ENCODE data around the gene EFNA5.
"Not testable (repeated sequence)": the region's sequence is repeated elsewhere in the genome, so short reads cannot be mapped to it uniquely, and the experiment has no call there.

Gene EFNA5

GRCh38 chr5:107451827-107452226 lies 218.9 kb downstream of the EFNA5 start:
- not testable (repeated sequence) for DNase-seq

GRCh38 chr5:107451028-107451427 lies 219.7 kb downstream of the EFNA5 start:
- no peak for DNase-seq

GRCh38 chr5:107450531-107450930 lies 220.2 kb downstream of the EFNA5 start:
- DNase-seq, result no peak

- no peak for DNase-seq
These were observed 221.4 kb downstream of the EFNA5 start for GRCh38 chr5:107449369-107449768.

- no peak for DNase-seq
These were observed 223.2 kb downstream of the EFNA5 start for GRCh38 chr5:107447587-107447986.

GRCh38 chr5:107446972-107447371 lies 223.8 kb downstream of the EFNA5 start:
- no peak for DNase-seq

- no peak for DNase-seq
These were observed 226.4 kb downstream of the EFNA5 start for GRCh38 chr5:107444300-107444699.

GRCh38 chr5:107443897-107444296 lies 226.8 kb downstream of the EFNA5 start:
- no peak for DNase-seq

GRCh38 chr5:107442452-107442851 lies 228.3 kb downstream of the EFNA5 start:
- no peak for DNase-seq

- DNase-seq, result no peak
These were observed 230.9 kb downstream of the EFNA5 start for GRCh38 chr5:107439832-107440231.

GRCh38 chr5:107437986-107438510 lies 232.7 kb downstream of the EFNA5 start:
- no peak for DNase-seq

- no peak for DNase-seq
These were observed 233.6 kb downstream of the EFNA5 start for GRCh38 chr5:107437154-107437553.

GRCh38 chr5:107436201-107436600 lies 234.5 kb downstream of the EFNA5 start:
- DNase-seq, result no peak

GRCh38 chr5:107435061-107435460 lies 235.7 kb downstream of the EFNA5 start:
- no peak for DNase-seq

- not testable (repeated sequence) for DNase-seq
These were observed 237.1 kb downstream of the EFNA5 start for GRCh38 chr5:107433646-107434045.

GRCh38 chr5:107431998-107432397 lies 238.7 kb downstream of the EFNA5 start:
- no peak for DNase-seq

- DNase-seq, result no peak
These were observed 239.2 kb downstream of the EFNA5 start for GRCh38 chr5:107431536-107431935.

- DNase-seq, result no peak
These were observed 240.6 kb downstream of the EFNA5 start for GRCh38 chr5:107430071-107430625.

- no peak for DNase-seq
These were observed 242.4 kb downstream of the EFNA5 start for GRCh38 chr5:107428303-107428813.

- no peak for DNase-seq
These were observed 243.9 kb downstream of the EFNA5 start for GRCh38 chr5:107426872-107427271.

- DNase-seq, result no peak
These were observed 244.5 kb downstream of the EFNA5 start for GRCh38 chr5:107426209-107426608.

- no peak for DNase-seq
These were observed 245.2 kb downstream of the EFNA5 start for GRCh38 chr5:107425541-107426031.

- no peak for DNase-seq
These were observed 246.2 kb downstream of the EFNA5 start for GRCh38 chr5:107424491-107424890.

GRCh38 chr5:107422494-107422893 lies 248.2 kb downstream of the EFNA5 start:
- DNase-seq, result no peak

- no peak for DNase-seq
These were observed 251.2 kb downstream of the EFNA5 start for GRCh38 chr5:107419498-107419897.

All from activated gamma-delta T cell (primary cell).